Measurements from ENCODE around the gene ADD3.
"Not testable (repeated sequence)": the region's sequence is repeated elsewhere in the genome, so short reads cannot be mapped to it uniquely, and the experiment has no call there.

Gene ADD3

GRCh38 chr10:109976681-109977080 is 31.1 kb upstream of the ADD3 start:
- no peak for DNase-seq

- DNase-seq = no peak
Observed at GRCh38 chr10:109977382-109977806, 30.4 kb upstream of the ADD3 start.

- peak; percentile 72 for DNase-seq
Observed at GRCh38 chr10:109978481-109978880, 29.3 kb upstream of the ADD3 start.

- no peak for DNase-seq
Observed at GRCh38 chr10:109979215-109979614, 28.6 kb upstream of the ADD3 start.

- no peak for DNase-seq
Observed at GRCh38 chr10:109981650-109982049, 26.1 kb upstream of the ADD3 start.

GRCh38 chr10:109982123-109982522 is 25.7 kb upstream of the ADD3 start:
- no peak for DNase-seq

- DNase-seq = no peak
Observed at GRCh38 chr10:109982812-109983211, 25.0 kb upstream of the ADD3 start.

- DNase-seq = no peak
Observed at GRCh38 chr10:109984013-109984412, 23.8 kb upstream of the ADD3 start.

- DNase-seq = not testable (repeated sequence)
Observed at GRCh38 chr10:109985768-109986167, 22.0 kb upstream of the ADD3 start.

- DNase-seq = no peak
Observed at GRCh38 chr10:109987452-109988211, 20.2 kb upstream of the ADD3 start.

- DNase-seq = no peak
Observed at GRCh38 chr10:109988212-109988596, 19.6 kb upstream of the ADD3 start.

- no peak for DNase-seq
Observed at GRCh38 chr10:109991266-109991855, 16.4 kb upstream of the ADD3 start.

- no peak for DNase-seq
Observed at GRCh38 chr10:109992485-109992884, 15.3 kb upstream of the ADD3 start.

GRCh38 chr10:109993551-109994330 is 14.0 kb upstream of the ADD3 start:
- no peak for DNase-seq

GRCh38 chr10:109994711-109995577 is 12.8 kb upstream of the ADD3 start:
- no peak for DNase-seq

- no peak for DNase-seq
Observed at GRCh38 chr10:109995595-109995994, 12.2 kb upstream of the ADD3 start.

- DNase-seq = no peak
Observed at GRCh38 chr10:109996225-109996624, 11.6 kb upstream of the ADD3 start.

GRCh38 chr10:109996766-109997171 is 11.0 kb upstream of the ADD3 start:
- no peak for DNase-seq

- no peak for DNase-seq
Observed at GRCh38 chr10:109997233-109997632, 10.6 kb upstream of the ADD3 start.

- DNase-seq = no peak
Observed at GRCh38 chr10:109998513-109998912, 9.3 kb upstream of the ADD3 start.

- DNase-seq = no peak
Observed at GRCh38 chr10:110002801-110003523, 4.8 kb upstream of the ADD3 start.

- DNase-seq = no peak
Observed at GRCh38 chr10:110003524-110003885, 4.3 kb upstream of the ADD3 start.

Measured in CD4-positive, alpha-beta T cell treated with Interleukin-21 for 1 hour (primary cell).